ENCODE data around the gene FCRL3.

DNA sequence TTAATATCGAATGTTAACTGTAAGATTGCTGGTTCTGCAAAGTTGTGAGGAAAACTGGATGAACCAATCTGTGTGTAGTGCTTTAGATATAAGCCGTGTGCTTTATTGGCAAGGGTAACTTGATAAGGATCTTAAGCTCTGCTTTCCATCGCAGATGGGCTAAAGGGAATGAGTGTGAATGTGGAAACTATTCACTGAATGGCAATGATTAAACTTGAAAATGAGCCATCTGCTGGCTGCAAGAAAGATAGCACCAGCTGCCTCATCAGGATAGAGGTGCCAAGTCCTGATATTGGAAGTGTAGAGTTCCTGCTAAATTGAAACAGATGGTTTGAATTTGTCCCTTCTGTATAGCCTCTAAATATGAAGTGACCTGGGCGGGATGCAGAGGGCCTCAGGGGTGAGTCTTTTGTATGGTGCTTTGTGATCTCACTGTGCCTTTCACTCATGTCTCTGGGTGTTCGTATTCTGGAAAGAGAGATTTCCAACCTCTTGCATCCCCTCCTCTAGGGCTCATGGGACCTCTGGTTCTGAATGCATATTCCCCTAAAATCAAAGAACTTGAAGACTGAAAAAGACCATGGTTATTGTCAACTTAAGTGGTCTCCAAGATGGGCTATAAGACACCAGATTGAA lies 9.2 kb downstream of the FCRL3 start:
- TF ChIP-seq CTCF (IDR thresholded peaks at IDR 0.05), result no peak
- no peak for TF ChIP-seq POLR2A (IDR thresholded peaks at IDR 0.05)

Data from uterus (tissue), 2 donors.